GM18858 (cell line): Measurements from ENCODE around the gene DUSP16.
"Not testable (repeated sequence)": the region's sequence is repeated elsewhere in the genome, so short reads cannot be mapped to it uniquely, and the experiment has no call there.

ENCODE experiments used
- ATAC-seq: cut with Tn5 transposase; IDR thresholded peaks from one replicate; pipeline ENCODE4 v1.9.1; 2021; ENCODE audit not compliant: unreplicated experiment

The DUSP16 gene

GRCh38 chr12:12521888-12522287, 40.8 kb downstream of the DUSP16 start:
- no peak for ATAC-seq

DNA sequence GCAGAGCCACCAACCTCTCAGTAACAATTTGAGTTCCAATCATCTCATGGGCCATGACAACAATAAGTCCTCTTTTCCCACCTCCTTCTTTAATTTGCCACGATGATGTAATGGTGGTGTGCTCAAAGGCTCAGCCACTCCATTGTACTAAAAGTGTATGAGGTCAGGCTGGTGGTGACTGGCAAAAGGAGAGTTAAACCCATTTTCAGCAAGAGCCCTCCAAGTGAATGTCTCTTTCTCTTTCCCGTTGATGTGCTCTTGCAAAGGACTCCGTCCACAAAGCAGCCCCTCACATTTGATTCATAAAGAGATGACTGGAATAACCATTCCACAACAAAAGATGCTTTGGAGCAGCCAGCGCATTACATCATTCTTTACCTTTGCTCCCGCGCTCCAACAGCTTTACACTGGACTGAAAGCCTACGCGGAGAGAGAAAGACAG, 41.6 kb downstream of the DUSP16 start:
- ATAC-seq: no peak

DNA sequence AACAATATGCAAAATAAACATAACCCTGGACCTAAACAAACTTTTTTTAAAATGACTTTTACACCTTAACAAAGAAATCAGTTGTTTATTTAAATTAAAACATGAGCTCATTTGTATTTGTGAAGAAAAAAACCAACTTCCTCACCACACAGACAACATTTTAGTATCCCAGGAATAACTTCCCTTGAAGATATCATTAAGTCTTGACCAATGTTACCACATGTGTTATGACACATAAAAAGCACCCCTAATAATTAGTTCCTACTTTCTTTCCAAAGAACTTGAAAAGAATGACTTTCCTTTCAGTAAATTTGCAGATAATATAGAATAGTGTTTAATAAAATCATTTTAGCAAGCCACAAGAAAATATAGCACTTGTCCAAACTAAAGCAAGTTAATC, 42.4 kb downstream of the DUSP16 start:
- ATAC-seq: no peak

- ATAC-seq: no peak
Measured at GRCh38 chr12:12519354-12519998, 43.2 kb downstream of the DUSP16 start.

GRCh38 chr12:12518919-12519318, 43.7 kb downstream of the DUSP16 start:
- ATAC-seq: no peak

GRCh38 chr12:12518464-12518845, 44.2 kb downstream of the DUSP16 start:
- no peak for ATAC-seq

DNA sequence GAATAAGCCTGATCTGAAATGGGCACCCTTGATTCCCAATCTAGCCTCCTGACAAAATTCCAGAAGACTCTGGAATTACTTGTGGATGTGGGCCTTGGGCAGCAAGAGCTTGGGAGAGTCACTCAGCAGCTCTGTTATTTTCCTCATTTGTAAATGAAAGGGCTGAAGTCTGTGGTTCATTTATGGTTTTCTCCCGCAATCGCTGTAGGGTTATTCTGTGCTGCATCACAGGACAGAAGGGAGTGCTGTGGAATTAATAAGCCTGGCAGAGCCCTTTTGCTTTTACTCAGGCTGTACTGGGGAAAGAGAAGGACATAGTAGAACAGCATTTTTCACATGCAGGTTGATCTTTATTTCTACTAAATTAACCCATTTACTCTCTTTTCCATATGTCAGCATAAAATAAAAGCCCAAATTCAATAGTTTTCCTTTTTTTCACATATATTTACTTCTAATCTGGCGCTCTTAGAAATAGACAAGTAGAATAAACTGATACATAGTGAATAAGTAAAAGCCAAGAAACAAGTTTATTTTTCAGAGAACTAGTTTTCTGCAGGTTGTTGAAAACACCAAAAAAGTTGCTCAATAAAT, 49.2 kb downstream of the DUSP16 start:
- ATAC-seq: no peak

- ATAC-seq: no peak
Measured at GRCh38 chr12:12511895-12512711, 50.6 kb downstream of the DUSP16 start.

DNA sequence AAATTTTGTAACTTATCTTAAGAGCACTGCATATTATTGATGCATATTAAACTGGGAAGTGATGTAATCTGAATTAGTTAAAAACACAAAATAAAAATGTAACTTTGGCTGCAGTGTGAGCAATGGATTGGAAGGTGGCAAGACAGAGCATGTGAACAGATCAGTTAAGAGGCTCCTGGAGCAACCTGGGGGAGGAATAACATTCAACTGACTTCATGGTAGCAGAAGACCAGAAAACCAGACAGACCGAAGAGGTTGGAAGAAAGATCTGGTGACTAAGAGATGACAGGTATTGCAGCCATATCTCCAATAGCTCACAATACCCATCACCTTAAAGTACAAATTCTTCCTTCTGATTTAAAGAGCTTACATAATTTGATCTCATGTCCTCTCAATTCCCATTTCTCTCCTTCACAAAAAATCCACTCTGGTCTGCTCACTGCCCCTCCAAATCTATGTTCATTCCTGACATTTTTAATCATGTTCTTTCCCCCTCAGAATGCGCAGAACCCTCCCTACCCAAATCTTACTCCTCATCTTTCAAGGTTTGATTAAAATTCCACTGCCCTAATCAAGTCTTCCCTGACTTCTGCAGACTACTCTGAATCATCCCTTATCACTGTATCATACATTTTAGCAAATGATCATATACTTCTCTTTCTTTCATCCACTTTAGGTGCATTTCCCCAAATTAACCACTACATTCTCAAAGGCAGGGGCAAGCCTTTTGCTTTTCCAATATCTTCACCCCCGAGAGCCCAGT, 51.5 kb downstream of the DUSP16 start:
- ATAC-seq: no peak

GRCh38 chr12:12510551-12510950, 52.1 kb downstream of the DUSP16 start:
- no peak for ATAC-seq

DNA sequence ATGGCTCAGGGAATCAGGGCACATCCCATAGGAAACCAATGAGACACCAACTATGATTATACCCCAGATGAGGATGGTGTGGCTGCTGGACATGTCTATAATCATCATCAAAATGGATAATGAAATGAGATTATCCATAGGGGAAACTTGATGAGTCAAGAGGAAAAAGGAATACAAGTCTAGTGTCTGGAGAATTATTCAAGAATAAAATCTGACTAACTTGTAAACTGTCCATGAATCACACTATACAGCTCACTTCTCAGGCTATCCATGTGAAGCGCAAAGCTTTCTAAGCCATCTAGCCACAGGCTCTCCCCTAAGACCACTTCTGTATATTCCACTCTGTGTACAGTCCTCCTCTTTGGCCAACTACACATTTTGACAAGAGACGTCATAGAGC, 52.5 kb downstream of the DUSP16 start:
- ATAC-seq: no peak

- no peak for ATAC-seq
Measured at GRCh38 chr12:12508612-12509011, 54.1 kb downstream of the DUSP16 start.

DNA sequence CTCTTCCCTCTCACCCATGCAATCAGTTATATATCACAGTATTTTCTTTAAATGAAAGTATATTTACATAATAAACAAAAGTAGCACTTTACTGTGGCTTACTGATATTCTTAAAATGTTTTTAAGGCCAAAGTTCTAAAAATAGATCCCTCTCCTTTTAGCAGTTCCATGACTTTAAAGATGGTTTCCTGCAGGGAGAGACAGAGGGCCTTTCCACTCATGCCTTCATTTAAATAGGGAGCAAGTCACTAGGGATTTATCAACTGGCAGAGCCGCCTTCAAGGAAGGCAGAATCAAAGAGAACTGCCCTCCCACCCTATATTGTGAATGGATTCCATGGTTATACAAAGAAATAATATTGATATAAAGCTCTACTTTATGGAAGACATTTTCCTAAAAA, 55.5 kb downstream of the DUSP16 start:
- no peak for ATAC-seq

GRCh38 chr12:12506496-12506890, 56.2 kb downstream of the DUSP16 start:
- ATAC-seq: no peak

GRCh38 chr12:12505544-12506495, 56.8 kb downstream of the DUSP16 start:
- ATAC-seq: peak; percentile 80

GRCh38 chr12:12503384-12504078, 59.1 kb downstream of the DUSP16 start:
- no peak for ATAC-seq

DNA sequence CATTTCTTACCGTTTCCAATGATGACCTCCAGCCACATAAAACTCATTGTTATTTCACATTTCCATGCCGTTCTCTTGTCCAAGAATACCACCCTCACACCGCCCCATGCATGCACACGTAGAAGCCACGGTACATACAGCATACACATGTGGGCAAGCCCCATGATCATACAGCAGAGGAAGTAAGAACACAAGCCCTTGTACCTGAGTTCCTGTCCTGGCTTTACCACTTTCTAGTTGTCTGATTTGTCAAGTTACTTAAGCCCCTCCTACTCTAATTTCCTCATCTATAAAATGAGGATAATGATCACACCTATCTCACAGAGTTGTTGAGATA, 59.9 kb downstream of the DUSP16 start:
- ATAC-seq: no peak

DNA sequence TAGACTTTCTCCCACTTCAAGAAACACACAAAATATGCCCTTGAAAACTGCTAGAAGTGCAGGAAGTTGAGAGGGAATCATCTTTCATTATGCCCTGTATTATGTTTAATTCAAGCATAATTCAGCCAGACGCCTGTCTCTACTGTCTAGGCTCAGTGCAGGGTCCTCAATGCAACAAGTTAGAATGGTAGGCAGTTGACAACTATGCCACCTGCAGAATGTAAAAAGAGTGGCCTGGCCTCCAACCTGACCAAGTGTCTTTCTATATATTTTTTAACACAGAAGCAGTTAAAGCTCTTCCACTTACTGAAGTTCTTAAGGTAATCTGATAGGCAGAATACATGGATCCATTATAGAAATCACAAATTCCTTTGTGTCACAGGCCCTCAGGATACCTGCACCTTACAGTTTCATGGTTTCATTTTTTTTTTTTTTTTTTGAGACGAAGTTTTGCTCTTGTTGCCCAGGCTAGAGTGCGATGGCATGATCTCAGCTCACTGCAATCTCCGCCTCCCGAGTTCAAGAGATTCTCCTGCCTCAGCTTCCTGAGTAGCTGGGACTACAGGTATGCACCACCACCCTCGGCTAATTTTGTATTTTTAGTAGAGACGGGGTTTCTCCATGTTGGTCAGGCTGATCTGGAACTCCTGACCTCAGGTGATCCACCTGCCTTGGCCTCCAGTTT, 60.4 kb downstream of the DUSP16 start:
- ATAC-seq: not testable (repeated sequence)

DNA sequence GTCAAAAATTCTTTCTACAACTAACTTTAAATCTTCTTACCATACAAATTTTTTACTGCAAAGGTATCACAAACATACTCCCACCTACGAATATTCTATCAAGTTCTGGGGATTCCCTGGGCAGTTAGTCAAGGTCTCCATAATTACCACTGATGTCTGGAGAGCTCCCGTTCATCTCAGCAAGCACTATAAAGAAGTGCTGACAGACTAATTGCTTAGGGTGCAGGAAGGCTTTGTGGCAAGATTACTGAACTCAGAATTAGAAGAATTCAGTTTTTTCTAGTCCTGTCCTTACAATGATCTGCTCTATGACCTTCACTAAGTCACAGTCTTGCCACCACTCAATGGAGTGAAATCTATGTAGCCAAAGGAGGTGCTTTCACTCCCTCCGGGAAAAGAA, 61.5 kb downstream of the DUSP16 start:
- no peak for ATAC-seq
